Stimulated activated naive CD4-positive, alpha-beta T cell (primary cell): Measurements from ENCODE around the gene PHACTR3.

Experiments used
- DNase-seq, 6 experiments: peaks; one replicate each; lab custom pipeline; 2025; lab: John Stamatoyannopoulos, UW

PHACTR3 gene

DNA sequence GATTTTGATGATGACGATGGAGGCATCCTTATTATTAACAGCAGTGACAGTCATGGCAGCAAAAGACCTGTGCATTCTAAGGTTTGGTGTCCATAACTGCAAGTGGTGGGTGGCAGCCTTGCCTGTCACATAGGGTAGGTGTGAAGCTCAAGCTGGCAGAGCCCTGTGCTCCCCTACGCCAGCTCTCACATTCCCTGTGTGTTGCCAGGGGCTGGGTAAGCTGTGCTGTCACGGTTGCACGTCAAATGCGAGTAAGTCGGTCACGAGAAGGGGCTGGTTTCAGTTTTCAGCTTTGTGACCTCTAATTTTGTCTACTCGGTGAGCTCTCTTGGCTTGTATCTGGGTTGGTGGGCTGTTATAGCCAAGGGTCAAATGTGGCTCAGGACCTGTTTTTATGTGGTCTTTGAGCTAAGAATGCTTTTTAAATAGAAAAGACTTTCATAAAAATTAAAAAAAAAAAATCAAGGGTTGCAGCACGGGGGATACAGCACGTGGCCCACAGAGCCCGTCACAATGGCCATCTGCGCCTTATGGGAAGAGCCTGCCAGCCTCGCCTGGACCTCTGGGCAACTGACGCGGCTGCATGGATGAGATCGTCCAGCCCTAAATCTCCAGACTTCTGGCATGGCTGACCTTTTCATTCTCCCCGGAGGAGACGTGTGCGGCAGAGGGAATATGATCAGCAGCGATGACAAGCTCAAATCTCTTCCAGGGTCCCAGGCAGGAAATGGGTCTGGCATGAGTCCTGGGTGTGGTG, 148.5 kb downstream of the PHACTR3 start:
- no peak for DNase-seq

DNA sequence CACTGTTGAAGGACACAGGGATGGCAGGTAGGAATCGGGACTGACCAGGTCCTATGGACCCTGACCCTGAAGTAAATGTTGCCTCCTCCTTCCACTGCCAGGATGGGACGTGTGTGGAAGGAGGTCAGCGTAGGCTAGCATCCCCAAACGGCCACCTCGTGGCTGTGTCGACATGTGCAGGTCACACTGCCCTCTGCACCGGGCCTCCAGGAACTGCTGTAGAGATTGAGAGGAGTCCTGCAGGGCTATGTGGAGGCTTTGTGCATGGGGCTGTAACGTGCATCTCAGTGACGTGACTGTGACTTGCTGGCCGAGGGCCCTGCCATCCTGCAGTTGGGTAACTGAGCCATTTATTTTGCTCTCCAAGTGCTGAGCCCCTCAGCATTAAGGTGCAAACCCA, 149.5 kb downstream of the PHACTR3 start:
- DNase-seq = no peak

DNA sequence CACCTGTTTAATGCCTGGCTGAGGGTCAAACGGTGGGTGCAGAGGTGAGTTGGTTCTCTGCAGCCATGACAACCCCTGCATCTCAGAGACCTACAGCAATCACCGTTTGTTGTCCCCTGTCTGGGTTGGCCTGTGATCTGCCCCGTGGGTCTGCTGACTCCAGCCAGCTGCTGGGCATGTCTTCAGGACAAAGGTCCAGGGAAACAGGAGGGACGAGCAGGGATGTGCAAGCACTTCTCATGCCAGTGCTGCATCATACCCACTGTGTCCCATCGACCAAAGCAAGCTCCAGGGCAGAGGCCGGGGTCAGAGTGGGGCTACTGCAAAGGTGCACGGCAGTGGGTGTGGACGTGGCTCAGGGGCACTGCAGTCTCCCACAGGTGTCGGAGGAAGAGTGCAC, 150.2 kb downstream of the PHACTR3 start:
- no peak for DNase-seq

DNA sequence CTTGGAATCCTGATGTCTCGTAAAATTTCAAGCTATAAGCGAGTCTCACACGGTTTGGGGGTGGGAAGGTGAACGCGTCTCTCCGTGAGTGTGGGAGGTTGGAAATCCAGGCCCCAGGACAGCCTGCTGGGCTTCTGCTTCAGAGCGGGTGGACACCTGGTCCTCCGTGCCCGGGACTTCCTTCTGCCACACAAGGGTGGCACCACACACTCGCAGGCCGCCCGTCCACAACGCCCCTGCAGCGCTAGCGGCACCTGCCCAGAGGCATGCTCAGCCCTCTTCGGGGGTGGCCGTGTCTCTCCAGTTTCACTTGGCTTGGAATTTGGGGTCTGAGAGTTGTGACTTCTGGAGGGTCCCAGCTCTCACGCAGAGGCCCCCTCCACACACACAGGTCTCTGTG, 151.9 kb downstream of the PHACTR3 start:
- no peak for DNase-seq

DNA sequence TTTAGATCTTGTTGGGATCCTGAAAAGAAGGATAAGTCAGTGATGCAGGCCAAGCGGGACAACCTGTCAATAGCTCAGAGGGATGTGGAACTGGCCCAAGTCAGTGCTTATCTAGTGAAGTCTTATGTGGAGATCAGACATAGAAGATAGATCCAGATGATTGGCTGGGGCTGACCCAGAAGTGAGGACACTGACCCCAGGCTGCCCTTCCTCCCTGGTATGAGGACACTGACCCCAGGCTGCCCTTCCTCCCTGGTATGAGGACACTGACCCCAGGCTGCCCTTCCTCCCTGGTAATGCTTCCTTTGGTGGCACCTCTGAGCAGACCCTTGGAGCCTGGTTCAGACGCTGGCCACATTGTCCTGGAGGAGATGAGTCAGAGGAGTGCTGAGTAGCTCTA, 159.7 kb downstream of the PHACTR3 start:
- DNase-seq = no peak

DNA sequence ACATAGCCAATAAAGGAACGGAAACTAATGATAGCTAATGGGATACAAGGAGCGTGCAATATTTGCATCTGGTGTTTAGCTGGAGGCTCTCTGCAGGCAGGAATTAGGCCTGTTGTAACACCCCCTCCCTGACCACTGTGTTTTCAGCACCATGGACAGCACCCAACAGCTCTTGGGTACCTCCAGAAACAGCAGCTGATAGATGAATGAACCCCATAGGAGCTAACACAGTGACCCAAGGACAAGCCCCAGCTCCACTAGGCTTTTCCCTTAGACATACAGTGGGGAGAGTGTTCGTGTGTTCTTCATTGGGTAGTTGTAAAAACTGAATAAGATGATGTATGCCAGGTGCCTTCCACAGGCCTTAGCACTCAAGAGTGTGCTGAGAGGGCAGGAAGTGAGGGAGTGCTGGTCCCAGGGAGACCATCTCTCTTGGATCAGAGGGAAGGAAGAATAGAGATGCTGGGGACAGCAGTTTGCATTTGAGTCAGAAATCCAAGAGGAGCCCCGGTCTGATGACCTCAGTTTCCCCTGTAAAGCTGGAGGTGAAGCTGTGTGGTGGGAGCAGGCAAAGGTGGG, 161.3 kb downstream of the PHACTR3 start:
- no peak for DNase-seq

DNA sequence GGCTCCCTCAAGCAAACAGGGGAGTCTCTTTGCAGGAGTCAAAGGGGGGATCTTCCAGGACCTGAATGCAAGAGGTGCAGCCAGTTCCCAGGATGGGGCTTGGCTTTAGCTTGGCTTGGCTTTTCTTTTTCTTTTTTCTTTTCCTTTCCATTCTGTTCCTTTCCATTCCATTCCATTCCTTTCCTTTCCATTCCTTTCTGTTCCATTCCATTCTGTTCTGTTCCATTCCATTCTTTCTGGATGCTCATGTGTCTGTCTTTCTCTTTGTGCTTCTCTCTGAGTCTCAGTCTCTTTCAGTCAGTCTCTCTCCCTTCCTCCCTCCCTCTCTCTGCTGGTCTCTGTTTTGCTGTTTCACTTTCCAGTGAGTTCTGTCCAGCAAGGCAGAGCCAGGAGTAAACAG, 163.3 kb downstream of the PHACTR3 start:
- no peak for DNase-seq

DNA sequence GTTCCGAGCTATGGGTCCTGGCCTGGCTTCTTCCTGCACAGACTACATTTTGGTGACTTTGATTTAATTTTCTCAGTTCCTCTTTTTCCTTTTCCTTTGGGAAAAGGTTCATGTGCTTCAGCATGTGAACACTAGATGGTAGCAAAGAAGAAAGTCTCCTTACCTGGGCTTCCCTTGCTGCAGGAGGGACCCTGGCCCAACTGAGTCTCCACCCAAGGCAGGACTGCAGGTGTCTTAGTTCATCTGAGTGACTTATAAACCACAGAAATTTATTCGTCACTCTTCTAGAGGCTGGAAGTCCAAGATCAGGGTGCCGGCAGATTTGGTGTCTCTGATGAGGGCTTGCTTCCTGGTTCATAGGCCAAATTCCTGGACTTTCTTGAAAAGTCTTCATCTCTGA, 165.9 kb downstream of the PHACTR3 start:
- no peak for DNase-seq

DNA sequence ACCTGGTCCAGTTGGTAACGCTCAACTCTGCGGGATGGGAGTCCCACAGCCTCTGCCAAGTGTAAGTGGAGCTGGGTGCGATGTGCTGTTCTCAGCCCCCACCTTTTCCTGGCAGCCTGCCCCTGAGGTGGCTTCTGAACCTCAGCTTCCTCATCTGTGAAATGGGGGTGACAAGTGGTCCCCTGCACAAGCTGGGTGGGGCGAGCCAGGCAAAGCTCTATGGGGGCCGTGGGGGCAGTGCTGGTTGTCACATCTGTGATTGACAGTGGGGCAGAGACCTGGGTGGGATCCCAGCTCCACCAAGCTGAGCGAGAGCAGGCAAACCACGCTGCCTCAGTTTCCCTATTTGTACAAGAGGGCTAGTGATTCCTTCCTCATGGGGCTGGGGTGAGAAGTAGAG, 166.5 kb downstream of the PHACTR3 start:
- DNase-seq = no peak

DNA sequence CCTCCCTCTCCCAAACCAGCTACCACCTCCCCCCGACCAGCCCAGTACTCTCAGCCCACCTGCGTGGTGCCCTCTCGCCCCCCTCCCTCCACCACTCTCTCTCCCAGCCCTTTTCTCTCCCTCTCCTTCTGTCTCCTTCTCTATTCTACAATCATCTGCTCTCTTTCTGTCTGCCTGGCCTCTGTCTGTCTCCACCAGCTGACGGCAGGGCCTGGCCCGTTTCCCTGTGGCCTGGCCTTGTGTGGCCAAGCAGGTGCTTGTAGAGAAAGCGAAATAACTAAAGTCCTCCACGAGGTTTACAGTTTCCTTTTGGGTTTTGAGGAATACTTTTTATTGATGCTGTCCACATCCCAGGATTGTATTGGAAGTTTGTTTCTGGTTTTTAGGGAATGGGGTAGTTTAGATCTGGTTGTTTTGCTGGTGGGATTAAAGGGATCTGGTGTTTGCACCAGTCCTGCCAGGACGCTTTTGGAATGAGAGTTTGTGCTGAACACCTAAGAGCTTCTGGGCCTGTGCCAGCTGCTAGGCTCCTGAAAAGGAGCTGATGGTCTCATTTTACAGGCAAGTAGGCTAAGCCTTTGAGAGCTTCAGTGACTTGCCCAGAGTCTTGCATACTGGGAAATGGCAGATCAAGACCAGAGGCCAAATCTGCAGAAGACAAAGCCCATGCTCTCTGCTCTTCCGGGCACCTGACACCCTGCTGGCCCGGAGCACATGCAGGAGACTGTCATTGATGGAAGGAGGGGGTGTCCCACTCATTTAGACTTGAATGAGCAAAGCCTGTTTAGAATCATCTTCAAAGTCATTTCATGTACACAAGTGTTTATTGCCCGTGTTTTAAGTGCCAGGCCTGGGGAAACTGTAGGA, 167.4 kb downstream of the PHACTR3 start:
- no peak for DNase-seq

DNA sequence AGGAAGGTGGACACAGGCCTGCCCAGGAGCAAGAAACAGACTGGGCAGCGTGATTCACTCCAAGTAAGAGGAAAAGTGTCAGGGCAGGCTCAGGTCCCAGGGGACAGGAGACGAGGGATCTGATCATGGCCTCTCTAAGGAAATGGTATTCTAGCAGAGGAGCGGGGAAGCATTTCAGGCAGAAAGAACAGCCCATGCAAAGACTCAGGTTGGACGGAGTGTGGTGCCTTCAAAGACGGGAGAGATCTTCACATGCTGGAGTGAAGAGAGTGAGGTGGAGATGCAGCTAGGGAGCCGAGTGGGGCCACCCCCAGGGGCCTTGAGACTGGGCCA, 168.0 kb downstream of the PHACTR3 start:
- DNase-seq = no peak

DNA sequence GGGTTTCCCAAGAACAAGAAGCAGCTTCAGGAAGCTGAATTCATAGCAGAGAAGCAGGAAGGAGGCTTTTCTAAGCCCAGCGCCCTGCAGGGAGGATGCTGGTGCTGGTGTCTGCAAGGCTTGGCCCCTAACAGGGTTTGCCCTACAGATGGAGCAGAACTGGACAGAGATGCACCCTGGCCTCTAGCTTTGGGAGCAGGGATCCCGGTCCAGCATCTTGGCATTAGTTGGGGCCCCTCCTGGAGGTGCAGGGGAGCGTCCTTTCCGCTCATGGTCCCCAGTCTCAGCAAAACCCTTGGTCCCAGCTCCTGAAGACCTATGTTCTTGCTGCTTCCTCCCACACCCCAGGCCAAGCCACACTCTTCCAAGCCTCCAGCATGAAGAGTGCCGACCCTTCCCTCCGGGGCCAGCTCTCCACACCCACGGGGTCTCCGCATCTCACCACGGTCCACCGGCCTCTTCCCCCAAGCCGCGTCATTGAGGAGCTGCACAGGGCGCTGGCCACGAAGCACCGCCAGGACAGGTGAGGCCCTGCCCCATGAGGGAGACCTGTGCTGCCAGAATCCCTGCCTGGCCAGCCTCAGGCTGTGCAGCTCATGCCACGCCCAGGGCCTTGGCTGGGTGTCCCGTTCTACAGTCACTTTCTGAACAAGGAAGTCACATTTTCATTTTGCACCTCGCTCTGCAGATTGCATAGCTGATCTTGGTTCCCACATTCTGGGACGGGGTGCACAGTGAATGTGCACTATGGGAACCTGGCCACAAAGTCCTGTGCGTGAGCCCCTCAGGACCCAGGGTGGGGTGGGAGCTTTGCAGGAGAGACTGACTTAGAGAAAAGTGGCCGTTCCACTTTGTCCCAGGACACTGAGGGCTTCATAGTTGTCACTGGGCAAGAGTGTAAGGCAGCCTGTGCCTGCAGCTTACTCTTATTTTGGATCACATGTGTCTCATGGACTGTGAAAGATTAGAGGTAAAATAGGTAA, 168.9 kb downstream of the PHACTR3 start:
- no peak for DNase-seq

DNA sequence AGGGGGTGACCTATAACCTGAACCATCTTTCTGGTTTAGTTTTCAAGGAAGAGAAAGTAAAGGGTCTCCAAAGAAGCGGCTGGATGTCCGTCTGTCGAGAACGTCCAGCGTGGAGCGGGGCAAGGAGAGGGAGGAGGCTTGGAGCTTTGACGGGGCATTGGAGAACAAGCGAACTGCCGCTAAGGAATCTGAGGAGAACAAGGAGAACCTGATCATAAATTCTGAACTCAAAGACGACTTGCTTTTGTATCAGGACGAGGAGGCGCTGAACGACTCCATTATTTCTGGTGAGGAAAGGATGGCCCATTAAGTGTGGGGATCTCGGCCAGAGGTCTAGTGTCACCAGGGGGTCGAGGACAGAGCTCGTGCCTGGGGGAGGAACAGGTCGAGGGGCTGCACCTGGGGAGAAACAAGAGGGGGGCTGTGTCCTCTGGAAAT, 169.9 kb downstream of the PHACTR3 start:
- no peak for DNase-seq

DNA sequence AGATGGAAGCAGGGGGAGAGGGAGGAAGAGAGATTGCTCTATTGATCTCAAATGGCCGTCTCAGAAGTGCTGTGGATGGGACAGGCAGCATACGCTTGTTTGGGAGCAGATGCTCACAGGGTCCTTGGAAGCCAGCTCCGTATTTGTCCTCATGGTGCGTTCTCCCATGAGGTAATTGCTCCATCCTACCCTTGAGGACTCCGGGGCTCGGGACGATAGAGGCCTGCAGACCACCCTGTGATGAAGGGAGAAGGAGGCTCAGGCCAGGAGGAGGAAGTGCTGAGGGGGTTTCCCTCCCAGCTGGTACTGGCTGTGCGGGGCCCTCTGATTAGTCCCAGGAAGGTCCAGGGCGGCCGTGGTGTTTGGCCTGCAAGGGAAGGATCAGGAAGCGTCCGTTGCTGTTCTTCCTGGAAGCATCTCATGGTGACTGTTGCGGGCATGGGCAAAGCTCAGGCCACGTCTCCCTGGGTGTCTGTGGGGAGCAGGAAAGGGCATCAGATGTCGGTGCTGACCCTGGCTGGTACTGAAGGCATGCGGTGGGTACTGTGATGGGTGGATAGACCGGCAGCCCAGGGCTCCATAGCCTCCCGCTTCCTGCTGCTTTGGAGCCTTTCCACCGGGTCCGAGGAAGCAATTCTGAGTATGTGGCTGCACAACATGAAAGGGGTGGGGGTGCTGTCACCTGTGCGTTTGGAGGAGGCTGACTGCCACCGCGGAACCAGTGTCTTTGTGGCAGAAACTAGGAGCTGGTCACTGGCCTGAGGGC, 170.8 kb downstream of the PHACTR3 start:
- DNase-seq = no peak

DNA sequence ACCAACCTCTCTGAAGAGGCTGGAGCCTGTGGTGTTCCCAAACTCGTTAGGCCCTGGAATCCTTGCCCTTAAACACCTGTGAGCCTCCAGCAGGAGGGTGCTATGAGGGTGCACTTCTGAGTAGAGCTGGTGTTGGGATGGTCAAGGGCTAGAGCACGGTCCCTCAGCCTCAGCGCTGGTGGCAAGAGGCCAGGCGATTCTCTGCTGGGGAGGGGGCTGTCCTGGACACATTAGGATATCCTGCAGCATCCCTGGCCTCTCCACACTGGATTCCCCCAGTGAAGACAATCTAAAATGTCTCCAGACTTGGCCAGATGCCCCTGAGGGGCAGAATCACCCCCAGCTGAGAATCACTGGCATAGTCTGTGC, 171.3 kb downstream of the PHACTR3 start:
- no peak for DNase-seq

DNA sequence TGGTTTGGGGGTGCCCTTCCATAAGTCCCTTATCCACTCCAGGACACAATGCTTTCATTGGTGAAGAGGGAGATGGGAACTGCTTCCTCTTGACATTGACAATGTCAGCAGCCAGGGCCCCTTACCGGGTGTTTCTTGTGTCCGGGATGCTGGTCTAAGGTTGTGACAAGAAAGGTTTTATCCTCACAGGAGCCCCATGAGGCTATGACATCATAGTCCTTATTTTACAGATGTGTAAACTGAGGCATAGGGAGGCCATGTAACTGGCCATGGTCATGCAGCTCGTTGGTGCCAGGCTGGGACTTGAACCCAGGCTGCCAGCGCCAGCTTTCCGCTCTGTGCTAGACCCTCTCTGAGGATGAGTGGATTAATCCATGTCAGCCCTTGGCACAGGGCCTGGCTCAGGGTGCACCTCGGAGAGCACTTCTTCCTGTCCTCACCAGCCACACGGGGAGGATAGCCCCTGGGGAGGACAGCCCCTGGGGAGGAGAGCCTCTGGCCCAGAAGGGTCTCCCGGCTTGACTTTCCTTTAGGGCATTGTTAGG, 171.8 kb downstream of the PHACTR3 start:
- no peak for DNase-seq

DNA sequence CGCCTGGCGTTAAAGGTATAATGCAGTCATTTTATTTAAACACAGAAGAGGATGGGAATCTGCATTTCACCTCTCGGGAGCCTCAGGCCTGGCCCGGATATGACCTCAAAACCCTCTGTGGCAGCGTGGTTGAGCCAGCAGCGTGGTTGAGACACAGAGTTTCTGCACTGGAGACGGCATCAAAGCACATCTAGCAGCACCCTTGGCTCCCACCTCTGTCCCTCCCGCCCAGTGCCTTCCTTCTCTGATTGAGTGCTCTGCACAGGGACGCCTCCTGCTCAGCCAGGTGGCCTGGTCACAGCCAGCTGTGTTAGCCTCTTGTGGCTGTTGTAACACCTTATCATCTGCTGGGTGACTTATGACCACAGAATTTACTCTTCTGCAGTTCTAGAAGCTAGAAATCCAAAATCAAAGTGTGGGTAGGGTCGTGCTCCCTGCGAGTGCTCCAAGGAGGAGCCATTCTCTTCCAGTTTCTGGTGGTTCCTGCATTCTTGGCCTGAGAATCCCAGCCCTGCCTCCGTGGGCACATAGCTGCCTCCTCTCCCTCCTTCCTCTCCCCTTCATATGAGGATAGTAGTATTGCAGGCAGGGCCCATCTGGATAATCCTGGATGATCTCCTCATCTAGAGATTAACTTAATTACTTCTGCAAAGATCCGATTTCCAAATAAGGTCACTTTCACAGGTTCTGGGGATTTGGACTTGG, 172.4 kb downstream of the PHACTR3 start:
- DNase-seq = no peak

DNA sequence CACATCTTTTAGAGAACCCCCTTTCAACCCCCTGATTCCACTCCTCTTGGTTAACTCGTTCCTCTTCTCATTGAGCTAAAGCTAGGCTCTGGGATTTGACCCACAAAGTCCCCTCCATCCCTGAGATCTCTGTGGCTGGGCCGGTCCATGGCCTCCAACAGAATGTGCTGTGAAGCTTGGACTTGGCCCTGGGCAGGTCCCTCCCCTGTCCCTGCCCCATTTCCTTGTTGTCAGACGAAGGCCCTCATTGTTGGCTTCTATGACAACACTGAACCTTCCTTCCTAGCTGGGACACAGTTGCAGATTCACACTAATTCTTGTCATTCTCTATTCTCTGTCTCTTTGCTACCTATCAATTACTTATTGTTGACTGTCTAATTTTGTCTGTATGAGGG, 173.0 kb downstream of the PHACTR3 start:
- no peak for DNase-seq

DNA sequence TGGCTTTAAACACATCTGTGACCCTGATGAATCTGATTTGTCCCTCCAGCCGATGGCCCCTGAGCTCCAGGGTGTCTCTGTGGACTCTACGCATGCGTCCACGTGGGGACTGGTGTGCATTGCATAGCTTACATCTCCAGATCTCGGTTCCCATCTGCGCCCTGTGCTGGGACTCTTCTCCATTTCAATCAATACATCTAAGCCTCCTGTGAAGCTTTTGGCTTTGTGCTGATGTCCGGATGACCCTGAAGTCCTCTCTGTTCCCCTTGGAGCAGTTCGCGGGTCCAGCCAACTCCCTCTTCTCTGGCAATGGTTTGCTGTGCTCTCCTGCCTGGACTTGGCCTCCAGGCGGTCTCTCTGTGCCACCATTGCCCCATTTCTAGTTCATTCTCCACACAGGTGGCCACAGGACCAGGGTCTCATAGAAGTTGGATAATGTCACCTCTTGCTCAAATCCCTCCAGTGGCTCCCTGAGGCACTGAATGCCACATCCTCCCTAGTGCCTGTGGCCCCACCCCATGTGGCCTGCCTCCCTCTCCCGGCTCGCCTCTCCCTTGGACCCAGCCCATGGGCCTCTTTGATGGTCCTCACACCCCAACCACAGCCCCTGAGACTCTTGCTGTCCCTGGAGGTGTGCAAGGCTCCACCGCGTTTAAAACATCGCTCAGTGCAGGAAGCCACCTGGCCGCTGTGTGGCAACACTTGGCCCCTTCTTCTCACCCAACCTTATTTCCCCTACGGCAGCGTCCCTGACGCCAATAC, 173.7 kb downstream of the PHACTR3 start:
- DNase-seq = no peak
